Panc1 (cell line): ENCODE measurements around the gene HMCN2. TPM values are rescaled to one million over a fixed set of nuclear protein-coding genes. Genes with fewer than 3 reads are reported as not detected.

Experiments
- ATAC-seq: fragments of 200-7000 bp; cut with Tn5 transposase; 2 replicates; pipeline ENCODE4 v1.9.1; 2020; ENCODE audit warnings: mild to moderate bottlenecking, moderate library complexity
- BruUV-seq: library from RNA; stranded (reverse); fragments of 400-500 nt; replicated peaks from 2 replicates; lab custom pipeline; 2021; lab: Mats Ljungman, UMichigan
- CTCF ChIA-PET: fragments of 300-600 bp; sonication (Branson Sonifier 250); formaldehyde crosslinking; loops from one replicate; lab custom pipeline; 2022; ENCODE audit warnings: antibody characterized with exemption; lab: Charles Lee
- POLR2A ChIA-PET: fragments of 300-600 bp; sonication (Branson Sonifier 250); formaldehyde crosslinking; loops from one replicate; lab custom pipeline; 2022; ENCODE audit warnings: antibody characterized with exemption; lab: Charles Lee
- DNase-seq: peaks from one replicate; pipeline ENCODE4 v3.0.0-alpha.2; 2010; ENCODE audit warnings: low read depth, low spot score
- H3K27ac ChIP-seq: 2 replicates; pipeline ENCODE4 v1.5.1; 2011; ENCODE audit warnings: mild to moderate bottlenecking, low read length, inconsistent platforms
- H3K27me3 ChIP-seq: fragments of 200-500 bp; sonication (Bioruptor generic); 2 replicates; pipeline ENCODE4 v1.6.0; 2014; ENCODE audit warnings: low read length, inconsistent platforms; ENCODE audit not compliant: control insufficient read depth, insufficient read depth
- H3K36me3 ChIP-seq: fragments of 200-500 bp; sonication (Bioruptor generic); 2 replicates; pipeline ENCODE4 v1.5.1; 2014; ENCODE audit warnings: inconsistent platforms, mild to moderate bottlenecking, low read length, moderate library complexity; ENCODE audit not compliant: control insufficient read depth, insufficient read depth
- H3K4me1 ChIP-seq: 2 replicates; pipeline ENCODE4 v1.5.1; 2011; ENCODE audit warnings: inconsistent platforms, mild to moderate bottlenecking, low read length, moderate library complexity; ENCODE audit not compliant: control insufficient read depth, insufficient read depth
- H3K4me3 ChIP-seq, 2 experiments: 2 replicates each; pipeline ENCODE4 v1.5.1; 2011 to 2012; ENCODE audit warnings: low read depth in 2 of 2, low read length in 2 of 2, mild to moderate bottlenecking in 2 of 2, inconsistent platforms in 1 of 2, moderate library complexity in 1 of 2
- H3K9me3 ChIP-seq: fragments of 200-500 bp; sonication (Bioruptor generic); 2 replicates; pipeline ENCODE4 v1.5.1; 2014; ENCODE audit warnings: low read depth, mild to moderate bottlenecking, inconsistent platforms, low read length, moderate library complexity; ENCODE audit not compliant: control insufficient read depth, insufficient read depth
- CTCF ChIP-seq: fragments of 450-650 bp; IDR thresholded peaks from 2 replicates; pipeline ENCODE4 v1.5.1; 2017; ENCODE audit warnings: mild to moderate bottlenecking
- POLR2AphosphoS5 ChIP-seq: IDR thresholded peaks from 2 replicates; pipeline ENCODE4 v1.6.1; 2012; ENCODE audit warnings: mild to moderate bottlenecking, low read depth, low read length, moderate library complexity
- REST ChIP-seq, 2 experiments: IDR thresholded peaks; 2 replicates each; pipeline ENCODE4 v1.6.1; 2011 to 2012; ENCODE audit warnings: low read depth in 2 of 2, control low read depth in 1 of 2, low read length in 1 of 2, mild to moderate bottlenecking in 1 of 2, moderate library complexity in 1 of 2; ENCODE audit not compliant: insufficient read depth in 1 of 2
- SIN3A ChIP-seq: IDR thresholded peaks from 2 replicates; pipeline ENCODE4 v1.6.1; 2012; ENCODE audit warnings: low read depth, mild to moderate bottlenecking, low read length, moderate library complexity, borderline replicate concordance; ENCODE audit not compliant: insufficient read depth
- TCF7L2 ChIP-seq: IDR thresholded peaks from 2 replicates; pipeline ENCODE4 v1.6.1; 2011; ENCODE audit warnings: mild to moderate bottlenecking, low read depth, low read length, inconsistent platforms
- in situ Hi-C: cut with HindIII; loops from 2 replicates; pipeline ENCODE4 v1.10.0; 2016; ENCODE audit warnings: low sequenced_read_pairs, low pct_unique_long_range_greater_than_20kb
- intact Hi-C: fragments of 100-400 bp; cut with micrococcal nuclease; formaldehyde crosslinking; loops from one replicate; pipeline ENCODE4 v1.10.0; 2022; ENCODE audit not compliant: unreplicated experiment
- total RNA-seq: library from RNA; stranded (reverse); gene quantifications from one replicate; pipeline ENCODE4 v1.2.1, GENCODE V29; 2021; ENCODE audit not compliant: unreplicated experiment

Gene HMCN2
- total RNA-seq, 1 experiment from 2014 or later, result 0.05 TPM

DNA sequence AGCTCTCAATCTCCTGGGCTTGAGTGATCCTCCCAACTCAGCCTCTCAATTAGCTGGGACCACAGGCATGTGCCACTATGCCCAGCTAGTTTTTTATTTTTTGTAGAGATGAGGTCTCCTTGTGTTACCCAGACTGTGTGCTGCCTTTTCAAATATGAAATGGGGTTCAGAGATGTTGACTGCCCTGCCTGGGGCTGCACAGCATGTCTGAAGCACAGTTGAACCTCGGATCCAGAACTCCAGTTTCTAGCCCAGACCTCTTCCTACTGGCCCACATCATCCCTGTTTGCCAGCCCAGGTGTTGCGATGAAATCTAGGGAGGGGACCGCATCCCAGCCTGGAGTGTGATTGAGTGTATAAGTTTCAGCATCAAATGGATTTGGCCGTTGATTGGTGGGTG is 69.4 kb downstream of the HMCN2 start:
- ChIA-PET CTCF (interaction anchor here (0.6 kb wide), 1 partner anchor 227 kb away, joined by 3 read pairs; no protein-coding TSS in a partner anchor), POLR2A (interaction anchor here (0.7 kb wide), 1 partner anchor 147 kb away, joined by 6 read pairs; no protein-coding TSS in a partner anchor)
- BruUV-seq, result no TSS peak
- Histone ChIP-seq H3K4me1 (no peaks in the 10 kb centered on the region), H3K36me3 (no peaks in the 10 kb centered on the region), H3K9me3 (no peaks in the 10 kb centered on the region), H3K27me3 (no peaks in the 10 kb centered on the region), H3K27ac (no peak overlapping the region), H3K4me3 (no peak overlapping the region)
- ATAC-seq (no peak), DNase-seq (no peak)
- in situ Hi-C loops, result no loop called here
- intact Hi-C loops, result no loop called here
- TF ChIP-seq SIN3A (no peak), CTCF (no peak), POLR2AphosphoS5 (no peak), TCF7L2 (no peak), REST (IDR thresholded peaks at IDR 0.05; ENCODE audit: insufficient read depth in 1 of 2, low read depth in 2 of 2, low read length in 1 of 2) (no peak)

DNA sequence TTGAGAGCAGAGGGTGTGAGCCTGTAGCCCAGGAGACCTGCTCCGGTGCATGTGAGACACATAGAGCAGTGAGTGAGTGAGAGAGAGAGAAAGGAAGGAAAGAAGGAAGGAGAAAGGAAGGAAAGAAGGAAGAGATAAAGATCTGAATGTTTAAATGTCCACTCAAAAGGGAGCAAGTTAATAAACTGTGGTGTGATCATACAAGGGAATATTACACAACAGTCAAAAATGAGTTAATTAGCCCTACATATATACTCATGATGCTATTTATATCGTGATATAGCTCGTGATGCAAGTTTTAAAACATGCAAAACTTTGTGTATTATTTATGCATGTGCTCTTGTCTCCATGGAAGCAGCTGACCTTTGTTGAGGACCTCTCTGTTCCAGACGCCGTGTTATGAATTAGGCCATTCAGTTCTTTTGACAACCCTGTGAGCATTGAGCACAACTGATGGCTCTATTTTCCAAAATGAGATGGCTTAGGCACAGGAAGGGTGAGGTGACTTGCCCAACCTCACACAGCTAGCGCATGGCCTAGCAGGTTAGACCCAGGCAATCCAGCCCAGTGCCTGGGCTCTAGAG is 70.6 kb downstream of the HMCN2 start:
- ATAC-seq (no peak), DNase-seq (no peak)
- BruUV-seq, result no TSS peak
- no peaks in the 10 kb centered on the region for H3K36me3 ChIP-seq
- H3K27ac ChIP-seq, result no peak overlapping the region
- POLR2A ChIA-PET, result interaction anchor here (0.5 kb wide), 1 partner anchor 352 kb away, joined by 3 read pairs; no protein-coding TSS in a partner anchor
- TF ChIP-seq CTCF (no peak), TCF7L2 (no peak), POLR2AphosphoS5 (no peak), REST (IDR thresholded peaks at IDR 0.05; ENCODE audit: insufficient read depth in 1 of 2, low read depth in 2 of 2, low read length in 1 of 2) (no peak), SIN3A (no peak)
- CTCF ChIA-PET, result interaction anchor here (0.5 to 1.3 kb wide), 2 partner anchors 15 to 100 kb away, joined by 3 to 7 read pairs; no protein-coding TSS in a partner anchor
- no peaks in the 10 kb centered on the region for H3K27me3 ChIP-seq
- in situ Hi-C loops (no loop called here), intact Hi-C loops (no loop called here)
- H3K4me3 ChIP-seq, result no peak overlapping the region
- no peaks in the 10 kb centered on the region for H3K9me3 ChIP-seq
- H3K4me1 ChIP-seq, result no peaks in the 10 kb centered on the region
